Caco-2 (cell line): ENCODE measurements around the gene ABHD6. TPM values are rescaled to one million over a fixed set of nuclear protein-coding genes. Genes with fewer than 3 reads are reported as not detected.

ENCODE experiments used
- BruUV-seq: library from RNA; stranded (reverse); fragments of 400-500 nt; replicated peaks from 2 replicates; lab custom pipeline; 2021; lab: Mats Ljungman, UMichigan
- CTCF ChIA-PET: fragments of 300-600 bp; sonication (Branson Sonifier 250); formaldehyde crosslinking; loops from one replicate; lab custom pipeline; 2022; ENCODE audit warnings: antibody characterized with exemption; lab: Charles Lee
- POLR2A ChIA-PET: fragments of 300-600 bp; sonication (Branson Sonifier 250); formaldehyde crosslinking; loops from one replicate; lab custom pipeline; 2022; ENCODE audit warnings: antibody characterized with exemption; lab: Charles Lee
- DNase-seq, 2 experiments: peaks; one replicate each; pipeline versions ENCODE4 v3.0.0 to v3.0.0-alpha.2; 2020 to 2022
- H3K27me3 ChIP-seq: replicated peaks from 2 replicates; pipeline ENCODE4 v1.6.0; 2011; ENCODE audit warnings: low read length; ENCODE audit not compliant: control insufficient read depth, insufficient read depth
- H3K36me3 ChIP-seq: 2 replicates; pipeline ENCODE4 v1.5.1; 2011; ENCODE audit warnings: low read length; ENCODE audit not compliant: control insufficient read depth, insufficient read depth
- H3K4me1 ChIP-seq: fragments of 250-450 bp; sonication (Bioruptor Pico); 2 replicates; pipeline ENCODE4 v1.5.1; 2020; ENCODE audit warnings: mild to moderate bottlenecking
- H3K4me3 ChIP-seq: 2 replicates; pipeline ENCODE4 v1.5.1; 2011; ENCODE audit warnings: low read depth, mild to moderate bottlenecking, control low read depth, low read length
- H3K9me3 ChIP-seq: fragments of 250-450 bp; sonication (Bioruptor Pico); 2 replicates; pipeline ENCODE4 v1.5.1; 2020; ENCODE audit warnings: mild to moderate bottlenecking, moderate library complexity
- H3K27ac Mint-ChIP-seq: one replicate; pipeline ENCODE4 v1.8.0; 2022; ENCODE audit warnings: mixed read lengths; ENCODE audit not compliant: unreplicated experiment
- H3K27me3 Mint-ChIP-seq: one replicate; pipeline ENCODE4 v1.8.0; 2022; ENCODE audit warnings: mixed read lengths; ENCODE audit not compliant: insufficient read depth, unreplicated experiment
- H3K36me3 Mint-ChIP-seq: one replicate; pipeline ENCODE4 v1.8.0; 2022; ENCODE audit warnings: mild to moderate bottlenecking, mixed read lengths; ENCODE audit not compliant: insufficient read depth, unreplicated experiment
- H3K4me1 Mint-ChIP-seq: one replicate; pipeline ENCODE4 v1.8.0; 2022; ENCODE audit warnings: low read depth, mixed read lengths; ENCODE audit not compliant: unreplicated experiment
- H3K4me3 Mint-ChIP-seq: one replicate; pipeline ENCODE4 v1.8.0; 2022; ENCODE audit warnings: mild to moderate bottlenecking, moderate library complexity, mixed read lengths; ENCODE audit not compliant: unreplicated experiment
- H3K9me3 Mint-ChIP-seq: one replicate; pipeline ENCODE4 v1.8.0; 2022; ENCODE audit warnings: mixed read lengths; ENCODE audit not compliant: unreplicated experiment
- intact Hi-C: fragments of 100-400 bp; cut with micrococcal nuclease; formaldehyde crosslinking; loops from one replicate; pipeline ENCODE4 v1.10.0; 2022; ENCODE audit not compliant: unreplicated experiment
- total RNA-seq: library from RNA; stranded (reverse); gene quantifications from 2 replicates; pipeline ENCODE4 v1.2.3, GENCODE V29; 2022
- TF ChIP-seq, protein P1 (sequence below), 2 experiments: fragments of 200-600 bp in 1 of 2; IDR thresholded peaks; 1 replicate in 1 of 2; 2 replicates in 1 of 2; pipeline versions ENCODE4 v1.5.1 to v1.8.0; 2011 to 2022; ENCODE audit warnings: antibody characterized with exemption in 1 of 2, control low read depth in 1 of 2, inconsistent platforms in 1 of 2, low read depth in 1 of 2, low read length in 1 of 2, mild to moderate bottlenecking in 1 of 2, moderate library complexity in 1 of 2; ENCODE audit not compliant: insufficient read depth in 1 of 2, severe bottlenecking in 1 of 2, unreplicated experiment in 1 of 2

ABHD6 gene
- total RNA-seq, 1 experiment from 2014 or later = 16.1 TPM

GRCh38 chr3:58256061-58256460, 18.5 kb downstream of the ABHD6 start:
- no TSS peak for BruUV-seq
- H3K4me1 ChIP-seq = no peaks in the 10 kb centered on the region
- POLR2A ChIA-PET = no interaction called here
- no peak overlapping the region for H3K27ac Mint-ChIP-seq
- no peaks in the 10 kb centered on the region for H3K4me1 Mint-ChIP-seq
- intact Hi-C loops = no loop called here
- no peak overlapping the region for H3K4me3 ChIP-seq
- H3K27me3 ChIP-seq = no peaks in the 10 kb centered on the region
- peaks cover 1% of the 10 kb centered on the region; the same call in 1 of the 2 replicates for H3K36me3 ChIP-seq
- H3K36me3 Mint-ChIP-seq = no peaks in the 10 kb centered on the region
- TF ChIP-seq, protein P1, sequence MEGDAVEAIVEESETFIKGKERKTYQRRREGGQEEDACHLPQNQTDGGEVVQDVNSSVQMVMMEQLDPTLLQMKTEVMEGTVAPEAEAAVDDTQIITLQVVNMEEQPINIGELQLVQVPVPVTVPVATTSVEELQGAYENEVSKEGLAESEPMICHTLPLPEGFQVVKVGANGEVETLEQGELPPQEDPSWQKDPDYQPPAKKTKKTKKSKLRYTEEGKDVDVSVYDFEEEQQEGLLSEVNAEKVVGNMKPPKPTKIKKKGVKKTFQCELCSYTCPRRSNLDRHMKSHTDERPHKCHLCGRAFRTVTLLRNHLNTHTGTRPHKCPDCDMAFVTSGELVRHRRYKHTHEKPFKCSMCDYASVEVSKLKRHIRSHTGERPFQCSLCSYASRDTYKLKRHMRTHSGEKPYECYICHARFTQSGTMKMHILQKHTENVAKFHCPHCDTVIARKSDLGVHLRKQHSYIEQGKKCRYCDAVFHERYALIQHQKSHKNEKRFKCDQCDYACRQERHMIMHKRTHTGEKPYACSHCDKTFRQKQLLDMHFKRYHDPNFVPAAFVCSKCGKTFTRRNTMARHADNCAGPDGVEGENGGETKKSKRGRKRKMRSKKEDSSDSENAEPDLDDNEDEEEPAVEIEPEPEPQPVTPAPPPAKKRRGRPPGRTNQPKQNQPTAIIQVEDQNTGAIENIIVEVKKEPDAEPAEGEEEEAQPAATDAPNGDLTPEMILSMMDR (IDR thresholded peaks at IDR 0.05; ENCODE audit: insufficient read depth in 1 of 2, low read depth in 1 of 2, low read length in 1 of 2, severe bottlenecking in 1 of 2, unreplicated experiment in 1 of 2) = no peak
- no peaks in the 10 kb centered on the region for H3K27me3 Mint-ChIP-seq
- no peak overlapping the region for H3K4me3 Mint-ChIP-seq
- H3K9me3 ChIP-seq = no peaks in the 10 kb centered on the region
- CTCF ChIA-PET = no interaction called here
- DNase-seq = no peak
- no peaks in the 10 kb centered on the region for H3K9me3 Mint-ChIP-seq

DNA sequence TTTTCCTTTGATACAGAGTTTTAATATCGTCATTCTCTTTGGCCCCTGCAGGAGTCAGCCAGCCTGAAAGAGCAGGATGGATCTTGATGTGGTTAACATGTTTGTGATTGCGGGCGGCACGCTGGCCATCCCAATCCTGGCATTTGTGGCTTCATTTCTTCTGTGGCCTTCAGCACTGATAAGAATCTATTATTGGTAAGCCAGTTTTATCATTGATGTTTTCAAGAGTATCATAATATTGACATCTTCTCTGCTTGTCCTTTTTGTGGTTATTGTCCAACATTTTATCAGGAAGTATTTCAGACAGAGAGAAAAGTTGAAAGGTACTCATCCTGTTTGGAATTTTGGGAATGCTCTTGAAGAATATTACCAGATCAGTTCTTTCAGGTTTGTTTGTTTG, 18.9 kb downstream of the ABHD6 start:
- Mint-ChIP-seq H3K4me3 (no peak overlapping the region), H3K27ac (no peak overlapping the region), H3K4me1 (no peaks in the 10 kb centered on the region), H3K36me3 (no peaks in the 10 kb centered on the region), H3K27me3 (no peaks in the 10 kb centered on the region), H3K9me3 (no peaks in the 10 kb centered on the region)
- H3K9me3 ChIP-seq = no peaks in the 10 kb centered on the region
- H3K36me3 ChIP-seq = peaks cover 1% of the 10 kb centered on the region; the same call in 1 of the 2 replicates
- CTCF ChIA-PET = no interaction called here
- H3K4me1 ChIP-seq = no peaks in the 10 kb centered on the region
- TF ChIP-seq, protein P1 (IDR thresholded peaks at IDR 0.05; ENCODE audit: insufficient read depth in 1 of 2, low read depth in 1 of 2, low read length in 1 of 2, severe bottlenecking in 1 of 2, unreplicated experiment in 1 of 2) = no peak
- no TSS peak for BruUV-seq
- intact Hi-C loops = no loop called here
- DNase-seq = no peak
- H3K4me3 ChIP-seq = no peak overlapping the region
- no peaks in the 10 kb centered on the region for H3K27me3 ChIP-seq
- POLR2A ChIA-PET = no interaction called here

DNA sequence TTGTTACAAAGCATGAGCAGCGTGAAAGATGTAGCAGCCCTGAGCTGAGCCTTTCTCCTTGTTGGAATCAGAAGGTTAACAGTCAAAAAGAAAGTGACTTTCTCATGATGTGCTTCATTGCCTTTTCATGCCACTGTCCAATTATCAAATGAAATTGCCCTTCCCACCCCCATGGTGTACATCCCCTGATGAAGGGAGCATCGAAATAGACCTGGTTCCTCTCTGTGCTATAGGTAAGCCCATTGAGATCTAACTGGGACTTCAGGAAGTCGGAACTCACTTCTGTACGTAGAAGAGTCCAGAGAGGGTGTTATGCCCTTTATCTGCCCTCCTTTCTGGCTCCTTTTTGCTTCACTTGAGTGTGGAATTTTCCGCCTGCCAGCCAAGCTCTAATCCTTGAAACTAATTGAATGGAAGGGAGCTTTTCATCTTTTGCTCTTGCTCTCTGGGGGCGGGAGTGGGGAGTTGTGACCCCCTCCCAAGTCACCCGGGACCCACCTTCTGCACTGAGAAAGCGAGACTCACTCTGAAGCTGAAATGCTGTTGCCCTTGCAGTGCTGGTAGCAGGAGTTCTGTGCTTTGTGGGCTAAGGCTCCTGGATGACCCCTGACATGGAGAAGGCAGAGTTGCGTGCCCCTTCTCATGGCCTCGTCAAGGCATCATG, 20.9 kb downstream of the ABHD6 start:
- CTCF ChIA-PET = no interaction called here
- no peak overlapping the region for H3K4me3 ChIP-seq
- POLR2A ChIA-PET = no interaction called here
- no peak for DNase-seq
- H3K27ac Mint-ChIP-seq = no peak overlapping the region
- H3K27me3 Mint-ChIP-seq = no peaks in the 10 kb centered on the region
- no peaks in the 10 kb centered on the region for H3K27me3 ChIP-seq
- no TSS peak for BruUV-seq
- no peaks in the 10 kb centered on the region for H3K4me1 ChIP-seq
- no peaks in the 10 kb centered on the region for H3K4me1 Mint-ChIP-seq
- H3K9me3 Mint-ChIP-seq = no peaks in the 10 kb centered on the region
- no peaks in the 10 kb centered on the region for H3K36me3 Mint-ChIP-seq
- TF ChIP-seq, protein P1 (IDR thresholded peaks at IDR 0.05; ENCODE audit: insufficient read depth in 1 of 2, low read depth in 1 of 2, low read length in 1 of 2, severe bottlenecking in 1 of 2, unreplicated experiment in 1 of 2) = no peak
- no peak overlapping the region for H3K4me3 Mint-ChIP-seq
- no peaks in the 10 kb centered on the region for H3K9me3 ChIP-seq
- no peaks in the 10 kb centered on the region for H3K36me3 ChIP-seq
- intact Hi-C loops = no loop called here
